ENCODE results near the gene RASGRP1. TPM values are rescaled to one million over a fixed set of nuclear protein-coding genes. Genes with fewer than 3 reads are reported as not detected.

Gene RASGRP1
- total RNA-seq, 1 experiment from 2014 or later: 0.39 TPM

Other genes with a start within 250 kb of the RASGRP1 start
- gene FAM98B, start 110.7 kb downstream of the RASGRP1 start, total RNA-seq (2021): 14.6 and 34.7 TPM in 2 replicates

All from PC-9 (cell line).